Liver (tissue), 9 donors: ENCODE measurements around the gene TGM2. TPM values are rescaled to one million over a fixed set of nuclear protein-coding genes. Genes with fewer than 3 reads are reported as not detected.

Source experiments
- DNase-seq: peaks from one replicate; pipeline ENCODE4 v3.0.0-alpha.2; 2017; ENCODE audit warnings: low spot score
- H3K27ac ChIP-seq, 2 donors: one replicate each; pipeline ENCODE4 v1.7.0; 2013; ENCODE audit warnings: inconsistent platforms in 2 of 2, low read length in 2 of 2, control low read depth in 1 of 2, low read depth in 1 of 2, mild to moderate bottlenecking in 1 of 2
- H3K27me3 ChIP-seq, 4 donors: one replicate each; pipeline versions ENCODE4 v1.6.1 to v1.7.0; 2013; ENCODE audit warnings: low read length in 3 of 4, inconsistent platforms in 1 of 4, mild to moderate bottlenecking in 1 of 4, moderate library complexity in 1 of 4; ENCODE audit not compliant: control insufficient read depth in 4 of 4, insufficient read depth in 4 of 4
- H3K36me3 ChIP-seq, 4 donors: one replicate each; pipeline versions ENCODE4 v1.6.1 to v1.7.0; 2013; ENCODE audit warnings: low read length in 3 of 4, mild to moderate bottlenecking in 3 of 4, low read depth in 1 of 4, moderate library complexity in 1 of 4; ENCODE audit not compliant: control insufficient read depth in 4 of 4, insufficient read depth in 3 of 4
- H3K4me1 ChIP-seq, 4 donors: one replicate each; pipeline versions ENCODE4 v1.6.1 to v1.7.0; 2013; ENCODE audit warnings: low read length in 3 of 4, mild to moderate bottlenecking in 3 of 4, moderate library complexity in 1 of 4; ENCODE audit not compliant: control insufficient read depth in 4 of 4, insufficient read depth in 4 of 4
- H3K4me3 ChIP-seq, 3 donors: one replicate each; pipeline versions ENCODE4 v1.6.1 to v1.7.0; 2013; ENCODE audit warnings: low read length in 3 of 3, control low read depth in 1 of 3, low read depth in 1 of 3, mild to moderate bottlenecking in 1 of 3
- H3K9ac ChIP-seq, 2 donors: one replicate each; pipeline ENCODE4 v1.7.0; 2013; ENCODE audit warnings: low read length in 2 of 2, mild to moderate bottlenecking in 2 of 2, moderate library complexity in 2 of 2, control low read depth in 1 of 2, low read depth in 1 of 2
- H3K9me3 ChIP-seq, 4 donors: one replicate each; pipeline versions ENCODE4 v1.6.1 to v1.7.0; 2013; ENCODE audit warnings: low read length in 3 of 4; ENCODE audit not compliant: control insufficient read depth in 4 of 4
- ATF3 ChIP-seq: IDR thresholded peaks from 2 replicates; pipeline ENCODE4 v1.6.1; 2016; ENCODE audit warnings: antibody characterized with exemption
- CTCF ChIP-seq: fragments of 150-350 bp; IDR thresholded peaks from 2 replicates; pipeline ENCODE4 v1.5.1; 2017; ENCODE audit warnings: improper control_type of control experiment, low read depth, low read length; ENCODE audit not compliant: missing input control
- EGR1 ChIP-seq, 2 donors: IDR thresholded peaks; 2 replicates each; pipeline ENCODE4 v1.6.1; 2016 to 2018; ENCODE audit warnings: antibody characterized with exemption in 2 of 2, low read depth in 2 of 2
- FOXA1 ChIP-seq: IDR thresholded peaks from 2 replicates; pipeline ENCODE4 v1.6.1; 2016; ENCODE audit warnings: antibody characterized with exemption
- FOXA2 ChIP-seq: IDR thresholded peaks from 2 replicates; pipeline ENCODE4 v1.6.1; 2016; ENCODE audit warnings: antibody characterized with exemption
- GABPA ChIP-seq, 2 donors: IDR thresholded peaks in 1 of 2; conservative IDR thresholded peaks in 1 of 2; 2 replicates each; pipeline ENCODE4 v1.6.1; 2016; ENCODE audit warnings: antibody characterized with exemption in 2 of 2, mild to moderate bottlenecking in 1 of 2, moderate library complexity in 1 of 2
- HNF4A ChIP-seq, 2 donors: conservative IDR thresholded peaks; 2 replicates each; pipeline ENCODE4 v1.6.1; 2016; ENCODE audit warnings: antibody characterized with exemption in 2 of 2, mild to moderate bottlenecking in 2 of 2
- HNF4G ChIP-seq: IDR thresholded peaks from 2 replicates; pipeline ENCODE4 v1.6.1; 2016; ENCODE audit warnings: antibody characterized with exemption
- JUND ChIP-seq, 2 donors: IDR thresholded peaks; 2 replicates each; pipeline ENCODE4 v1.6.1; 2016; ENCODE audit warnings: antibody characterized with exemption in 2 of 2
- MAX ChIP-seq: IDR thresholded peaks from 2 replicates; pipeline ENCODE4 v1.6.1; 2016; ENCODE audit warnings: antibody characterized with exemption
- NR2F2 ChIP-seq: IDR thresholded peaks from 2 replicates; pipeline ENCODE4 v1.6.1; 2016; ENCODE audit warnings: antibody characterized with exemption
- RAD21 ChIP-seq, 2 donors: IDR thresholded peaks; 2 replicates each; pipeline ENCODE4 v1.6.1; 2016; ENCODE audit warnings: antibody characterized with exemption in 2 of 2, mild to moderate bottlenecking in 2 of 2
- REST ChIP-seq: IDR thresholded peaks from 2 replicates; pipeline ENCODE4 v1.6.1; 2016; ENCODE audit warnings: antibody characterized with exemption, mild to moderate bottlenecking
- RXRA ChIP-seq, 2 donors: IDR thresholded peaks; 2 replicates each; pipeline ENCODE4 v1.6.1; 2017 to 2018; ENCODE audit warnings: antibody characterized with exemption in 2 of 2, mild to moderate bottlenecking in 1 of 2
- SP1 ChIP-seq: IDR thresholded peaks from 2 replicates; pipeline ENCODE4 v1.6.1; 2018; ENCODE audit warnings: antibody characterized with exemption, mild to moderate bottlenecking
- TAF1 ChIP-seq: conservative IDR thresholded peaks from 2 replicates; pipeline ENCODE4 v1.6.1; 2016; ENCODE audit warnings: antibody characterized with exemption, mild to moderate bottlenecking
- YY1 ChIP-seq: IDR thresholded peaks from 2 replicates; pipeline ENCODE4 v1.6.1; 2016; ENCODE audit warnings: antibody characterized with exemption, mild to moderate bottlenecking
- ZBTB33 ChIP-seq: IDR thresholded peaks from 2 replicates; pipeline ENCODE4 v1.6.1; 2016; ENCODE audit warnings: antibody characterized with exemption
- WGBS: extraction: QIAGEN DNeasy Blood & Tissue Kit; methylation state at CpG from one replicate; pipeline ENCODE4 v1.1.7; 2013; 5-methylcytosine and 5-hydroxymethylcytosine counted together
- polyA plus RNA-seq, 2 donors: library from polyadenylated mRNA; stranded (reverse) in 1 of 2; unstranded in 1 of 2; fragments of 200-250 nt in 1 of 2; fragments of >200 nt in 1 of 2; fragmentation: Nextera tagmentation in 1 of 2; extraction: Ambion mirVana in 1 of 2; gene quantifications; one replicate each; pipeline versions ENCODE4 v1.2.1 to v1.2.3, GENCODE V29; 2013 to 2015
- total RNA-seq, 2 donors: library from RNA; depleted of rRNA; stranded (reverse); fragments of >200 nt; gene quantifications; one replicate each; pipeline ENCODE4 v1.2.3, GENCODE V29; 2014
- donor health status: healthy.
- donor health status: healthy.
- donor health status: healthy.
- donor health status: healthy.
- donor health status: healthy.

Gene TGM2
- total and polyA plus RNA-seq, 4 donors: 106 to 375 (median 190) TPM

- no peak for DNase-seq
- Histone ChIP-seq H3K27me3 (no peaks in the 10 kb centered on the region), H3K9ac (no peak overlapping the region), H3K36me3 (peaks cover 2 to 46% (median 29%) of the 10 kb centered on the region in 4 donors), H3K27ac (no peak overlapping the region), H3K9me3 (no peaks in the 10 kb centered on the region), H3K4me3 (no peak overlapping the region), H3K4me1 (peaks cover 0 to 11% (median 4%) of the 10 kb centered on the region in 4 donors)
- no peak for TF ChIP-seq MAX
- no peak for TF ChIP-seq NR2F2
- TF ChIP-seq SP1: no peak
- TF ChIP-seq TAF1: no peak
- TF ChIP-seq HNF4G: no peak
- TF ChIP-seq REST: no peak
- TF ChIP-seq YY1: no peak
- no peak for TF ChIP-seq ATF3
- TF ChIP-seq FOXA2: no peak
- no peak for TF ChIP-seq HNF4A (conservative IDR thresholded peaks at IDR 0.05)
- no peak for TF ChIP-seq JUND (IDR thresholded peaks at IDR 0.05)
- no peak for TF ChIP-seq RXRA (IDR thresholded peaks at IDR 0.05)
- no peak for TF ChIP-seq RAD21 (IDR thresholded peaks at IDR 0.05)
- no peak for TF ChIP-seq ZBTB33
- no peak for TF ChIP-seq CTCF
- no peak for TF ChIP-seq FOXA1
- TF ChIP-seq GABPA (IDR thresholded peaks at IDR 0.05 in 1 of 2, conservative IDR thresholded peaks at IDR 0.05 in 1 of 2): no peak
- TF ChIP-seq EGR1 (IDR thresholded peaks at IDR 0.05; ENCODE audit: low read depth in 2 of 2): no peak
- 84% methylated on average over 12 of the region's 12 CpGs for WGBS
Measured at GRCh38 chr20:38083338-38084048, 81.6 kb downstream of the TGM2 start.
